ENCODE data around the gene ADGRE3.

- TF ChIP-seq ZSCAN18 (CRISPR knock-in tag; IDR thresholded peaks at IDR 0.05) (no peak), CTCF (IDR thresholded peaks at IDR 0.05) (no peak), USF1 (CRISPR knock-in tag; IDR thresholded peaks at IDR 0.05) (no peak), SMAD4 (CRISPR knock-in tag; IDR thresholded peaks at IDR 0.05) (no peak), FOXJ3 (CRISPR knock-in tag; IDR thresholded peaks at IDR 0.05; ENCODE audit: borderline replicate concordance) (no peak), MAX (CRISPR knock-in tag; IDR thresholded peaks at IDR 0.05) (no peak), SP1 (CRISPR knock-in tag; conservative IDR thresholded peaks at IDR 0.05) (no peak), ATF3 (CRISPR knock-in tag; conservative IDR thresholded peaks at IDR 0.05) (no peak), ATF1 (CRISPR knock-in tag; IDR thresholded peaks at IDR 0.05) (no peak), HMGXB4 (CRISPR knock-in tag; IDR thresholded peaks at IDR 0.05) (no peak), ATF2 (CRISPR knock-in tag; IDR thresholded peaks at IDR 0.05; ENCODE audit: borderline replicate concordance, low read depth) (no peak), SMAD3 (CRISPR knock-in tag; IDR thresholded peaks at IDR 0.05; ENCODE audit: borderline replicate concordance) (no peak), NFYB (CRISPR knock-in tag; conservative IDR thresholded peaks at IDR 0.05; ENCODE audit: low read depth) (no peak), USF2 (CRISPR knock-in tag; IDR thresholded peaks at IDR 0.05) (no peak)
These were observed 13.2 kb downstream of the ADGRE3 start for GRCh38 chr19:14661372-14661924.
